ENCODE results near the gene ASXL3. TPM values are rescaled to one million over a fixed set of nuclear protein-coding genes. Genes with fewer than 3 reads are reported as not detected.

ASXL3 gene
- polyA plus RNA-seq, 1 donor from 2014 or later = 15.2 TPM

- H3K9me2 ChIP-seq (ENCODE audit: insufficient read depth, low read length) = no peaks in the 10 kb centered on the region
- no peak overlapping the region for H3K4me2 ChIP-seq (ENCODE audit: low read length)
- H3F3A ChIP-seq (ENCODE audit: insufficient read depth, low read length, poor library complexity, severe bottlenecking) = no peaks in the 10 kb centered on the region
- no peak overlapping the region for H2AFZ ChIP-seq (ENCODE audit: low read depth, low read length)
- H3K27ac ChIP-seq (ENCODE audit: low read length) = no peak overlapping the region
- no peaks in the 10 kb centered on the region for H3K27me3 ChIP-seq (ENCODE audit: insufficient read depth, low read depth, low read length)
- no peaks in the 10 kb centered on the region for H3K9me3 ChIP-seq (ENCODE audit: low read length)
- H3K79me2 ChIP-seq (replicated peaks; ENCODE audit: insufficient read depth, low read length) = no peaks in the 10 kb centered on the region
- H3K36me3 ChIP-seq (ENCODE audit: insufficient read depth, low read length) = no peaks in the 10 kb centered on the region
- H3K4me3 ChIP-seq (ENCODE audit: low read length) = no peak overlapping the region
- no peak overlapping the region for H3K9ac ChIP-seq (ENCODE audit: low read length)
- TF ChIP-seq, protein P1, sequence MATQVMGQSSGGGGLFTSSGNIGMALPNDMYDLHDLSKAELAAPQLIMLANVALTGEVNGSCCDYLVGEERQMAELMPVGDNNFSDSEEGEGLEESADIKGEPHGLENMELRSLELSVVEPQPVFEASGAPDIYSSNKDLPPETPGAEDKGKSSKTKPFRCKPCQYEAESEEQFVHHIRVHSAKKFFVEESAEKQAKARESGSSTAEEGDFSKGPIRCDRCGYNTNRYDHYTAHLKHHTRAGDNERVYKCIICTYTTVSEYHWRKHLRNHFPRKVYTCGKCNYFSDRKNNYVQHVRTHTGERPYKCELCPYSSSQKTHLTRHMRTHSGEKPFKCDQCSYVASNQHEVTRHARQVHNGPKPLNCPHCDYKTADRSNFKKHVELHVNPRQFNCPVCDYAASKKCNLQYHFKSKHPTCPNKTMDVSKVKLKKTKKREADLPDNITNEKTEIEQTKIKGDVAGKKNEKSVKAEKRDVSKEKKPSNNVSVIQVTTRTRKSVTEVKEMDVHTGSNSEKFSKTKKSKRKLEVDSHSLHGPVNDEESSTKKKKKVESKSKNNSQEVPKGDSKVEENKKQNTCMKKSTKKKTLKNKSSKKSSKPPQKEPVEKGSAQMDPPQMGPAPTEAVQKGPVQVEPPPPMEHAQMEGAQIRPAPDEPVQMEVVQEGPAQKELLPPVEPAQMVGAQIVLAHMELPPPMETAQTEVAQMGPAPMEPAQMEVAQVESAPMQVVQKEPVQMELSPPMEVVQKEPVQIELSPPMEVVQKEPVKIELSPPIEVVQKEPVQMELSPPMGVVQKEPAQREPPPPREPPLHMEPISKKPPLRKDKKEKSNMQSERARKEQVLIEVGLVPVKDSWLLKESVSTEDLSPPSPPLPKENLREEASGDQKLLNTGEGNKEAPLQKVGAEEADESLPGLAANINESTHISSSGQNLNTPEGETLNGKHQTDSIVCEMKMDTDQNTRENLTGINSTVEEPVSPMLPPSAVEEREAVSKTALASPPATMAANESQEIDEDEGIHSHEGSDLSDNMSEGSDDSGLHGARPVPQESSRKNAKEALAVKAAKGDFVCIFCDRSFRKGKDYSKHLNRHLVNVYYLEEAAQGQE (IDR thresholded peaks at IDR 0.05; ENCODE audit: borderline replicate concordance) = no peak
- TF ChIP-seq POLR2AphosphoS5 (IDR thresholded peaks at IDR 0.05) (no peak), SMC3 (conservative IDR thresholded peaks at IDR 0.05; ENCODE audit: poor library complexity) (no peak), TAF1 (IDR thresholded peaks at IDR 0.05; ENCODE audit: low read depth) (no peak), CTCF (IDR thresholded peaks at IDR 0.05; ENCODE audit: poor library complexity, severe bottlenecking) (no peak), MXI1 (conservative IDR thresholded peaks at IDR 0.05; ENCODE audit: poor library complexity, severe bottlenecking) (no peak), EP300 (conservative IDR thresholded peaks at IDR 0.05; ENCODE audit: poor library complexity, severe bottlenecking) (no peak), RAD21 (conservative IDR thresholded peaks at IDR 0.05) (no peak), EZH2 (IDR thresholded peaks at IDR 0.05; ENCODE audit: borderline replicate concordance, insufficient read depth, low read length, poor library complexity, severe bottlenecking) (no peak)
- H4K20me1 ChIP-seq (ENCODE audit: insufficient read depth) = no peaks in the 10 kb centered on the region
Observed at GRCh38 chr18:33706391-33706790, 128.4 kb downstream of the ASXL3 start.

DNA sequence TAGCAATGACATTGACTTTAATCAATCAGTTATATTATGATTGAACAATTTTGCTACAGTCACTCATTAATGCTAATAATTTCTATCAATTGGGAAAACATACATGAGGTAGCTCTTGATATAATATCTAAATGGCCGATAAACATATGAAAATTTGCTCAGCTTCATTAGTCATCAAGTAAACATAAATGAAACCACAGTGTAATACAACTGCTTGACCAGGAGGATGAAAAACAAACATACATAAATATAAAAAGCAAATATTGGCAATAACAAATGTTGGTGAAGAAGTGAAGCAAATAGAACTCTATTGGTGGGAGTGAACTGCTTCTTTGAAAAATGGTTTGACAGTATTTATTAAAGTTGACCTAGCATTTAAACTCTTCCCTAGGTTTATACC lies 130.9 kb downstream of the ASXL3 start:
- no peaks in the 10 kb centered on the region for H3K27me3 ChIP-seq (ENCODE audit: insufficient read depth, low read depth, low read length)
- no peak overlapping the region for H3K4me2 ChIP-seq (ENCODE audit: low read length)
- no peaks in the 10 kb centered on the region for H3K79me2 ChIP-seq (replicated peaks; ENCODE audit: insufficient read depth, low read length)
- H3K36me3 ChIP-seq (ENCODE audit: insufficient read depth, low read length) = no peaks in the 10 kb centered on the region
- no peak overlapping the region for H3K9ac ChIP-seq (ENCODE audit: low read length)
- no peaks in the 10 kb centered on the region for H3K9me3 ChIP-seq (ENCODE audit: low read length)
- H3K27ac ChIP-seq (ENCODE audit: low read length) = no peak overlapping the region
- no peak for TF ChIP-seq EZH2 (IDR thresholded peaks at IDR 0.05; ENCODE audit: borderline replicate concordance, insufficient read depth, low read length, poor library complexity, severe bottlenecking)
- H3F3A ChIP-seq (ENCODE audit: insufficient read depth, low read length, poor library complexity, severe bottlenecking) = no peaks in the 10 kb centered on the region
- no peak overlapping the region for H3K4me3 ChIP-seq (ENCODE audit: low read length)
- H4K20me1 ChIP-seq (ENCODE audit: insufficient read depth) = no peaks in the 10 kb centered on the region
- no peaks in the 10 kb centered on the region for H3K9me2 ChIP-seq (ENCODE audit: insufficient read depth, low read length)
- H2AFZ ChIP-seq (ENCODE audit: low read depth, low read length) = no peak overlapping the region

DNA sequence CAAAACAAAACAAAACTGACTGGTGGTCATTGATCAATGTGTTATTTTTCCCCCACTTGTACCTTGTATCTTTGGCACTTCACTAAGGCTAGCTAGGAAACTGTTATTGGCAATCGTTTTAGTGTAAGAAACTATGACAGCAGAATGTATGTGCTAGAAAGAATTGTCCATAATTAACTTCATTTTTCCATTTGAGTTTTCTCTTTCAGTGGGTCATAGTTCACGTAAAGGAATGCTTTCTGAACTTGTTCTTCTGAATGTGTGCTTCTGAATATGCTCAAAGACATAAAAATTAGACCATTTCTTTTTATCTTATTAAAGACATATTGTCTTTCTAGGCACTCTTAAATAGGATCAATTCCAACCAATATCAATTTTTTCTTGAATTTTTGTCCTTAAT lies 132.2 kb downstream of the ASXL3 start:
- TF ChIP-seq RAD21 (conservative IDR thresholded peaks at IDR 0.05) (no peak), EZH2 (IDR thresholded peaks at IDR 0.05; ENCODE audit: borderline replicate concordance, insufficient read depth, low read length, poor library complexity, severe bottlenecking) (no peak), SMC3 (conservative IDR thresholded peaks at IDR 0.05; ENCODE audit: poor library complexity) (no peak), TAF1 (IDR thresholded peaks at IDR 0.05; ENCODE audit: low read depth) (no peak), EP300 (conservative IDR thresholded peaks at IDR 0.05; ENCODE audit: poor library complexity, severe bottlenecking) (no peak), MXI1 (conservative IDR thresholded peaks at IDR 0.05; ENCODE audit: poor library complexity, severe bottlenecking) (no peak)
- no peak overlapping the region for H3K27ac ChIP-seq (ENCODE audit: low read length)

More for the DNA sequence above, 132.2 kb downstream of the ASXL3 start:
- no peaks in the 10 kb centered on the region for H3K27me3 ChIP-seq (ENCODE audit: insufficient read depth, low read depth, low read length)
- no peaks in the 10 kb centered on the region for H3K36me3 ChIP-seq (ENCODE audit: insufficient read depth, low read length)
- no peaks in the 10 kb centered on the region for H3K79me2 ChIP-seq (replicated peaks; ENCODE audit: insufficient read depth, low read length)
- no peak overlapping the region for H2AFZ ChIP-seq (ENCODE audit: low read depth, low read length)
- H4K20me1 ChIP-seq (ENCODE audit: insufficient read depth) = no peaks in the 10 kb centered on the region
- H3K9ac ChIP-seq (ENCODE audit: low read length) = no peak overlapping the region
- H3K4me2 ChIP-seq (ENCODE audit: low read length) = no peak overlapping the region
- no peak overlapping the region for H3K4me3 ChIP-seq (ENCODE audit: low read length)
- H3K9me2 ChIP-seq (ENCODE audit: insufficient read depth, low read length) = no peaks in the 10 kb centered on the region
- no peaks in the 10 kb centered on the region for H3K9me3 ChIP-seq (ENCODE audit: low read length)
- H3F3A ChIP-seq (ENCODE audit: insufficient read depth, low read length, poor library complexity, severe bottlenecking) = no peaks in the 10 kb centered on the region

Measured in neural cell (in vitro differentiated cells).